Measurements from ENCODE around the gene CARMIL3. TPM values are rescaled to one million over a fixed set of nuclear protein-coding genes. Genes with fewer than 3 reads are reported as not detected.

CARMIL3 gene
- total RNA-seq, 1 experiment from 2014 or later: 0.71 TPM

DNA sequence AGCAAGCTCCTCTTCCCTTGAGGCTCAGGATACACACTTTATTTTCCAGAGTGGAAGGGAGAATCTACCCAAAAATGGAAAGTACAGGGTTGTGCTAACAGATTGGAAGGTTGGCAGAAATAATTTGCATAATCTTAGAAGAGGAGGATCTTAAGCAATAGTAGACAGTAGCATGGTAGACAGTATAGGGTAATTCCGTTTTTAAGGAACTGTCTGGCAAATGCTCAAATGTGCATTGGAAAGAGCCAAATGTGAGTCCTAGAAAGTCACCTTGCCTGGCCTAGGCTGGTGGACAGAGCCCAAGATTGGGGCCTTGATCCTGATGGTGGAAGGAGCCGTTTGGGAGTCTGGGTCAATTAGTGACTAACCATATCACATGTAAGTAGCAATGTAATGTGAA is 13.1 kb upstream of the CARMIL3 start:
- peaks cover 11 to 22% of the 10 kb centered on the region in 2 experiments; a peak in 3 of 4 replicates for H3K4me1 ChIP-seq (ENCODE audit: control insufficient read depth in 1 of 2, insufficient read depth in 2 of 2, low read length in 2 of 2)
- H2AFZ ChIP-seq (ENCODE audit: low read depth, low read length, poor library complexity, severe bottlenecking): no peak overlapping the region
- no peak overlapping the region for H3K27ac ChIP-seq (ENCODE audit: low read depth, low read length)
- H3K9me2 ChIP-seq (ENCODE audit: insufficient read depth): no peaks in the 10 kb centered on the region
- DNase-seq (ENCODE audit: low read depth, low spot score) (no peak), ATAC-seq (no peak)
- no peak overlapping the region for H3K9ac ChIP-seq (ENCODE audit: low read length)
- no peak for TF ChIP-seq YY1 (IDR thresholded peaks at IDR 0.05; ENCODE audit: extremely low read depth, insufficient replicate concordance, low read depth, low read length)
- no peak for TF ChIP-seq SRF (IDR thresholded peaks at IDR 0.05; ENCODE audit: low read depth)
- H3K79me2 ChIP-seq (ENCODE audit: insufficient read depth, low read length): no peaks in the 10 kb centered on the region
- no peaks in the 10 kb centered on the region for H4K20me1 ChIP-seq (ENCODE audit: insufficient read depth)
- CTCF ChIA-PET: no interaction called here
- H3K4me3 ChIP-seq (replicated peaks in 1 of 2; ENCODE audit: low read depth in 1 of 2, low read length in 2 of 2): no peak overlapping the region
- intact Hi-C loops (cut with micrococcal nuclease): loop anchor here (5.0 kb wide), 1 partner anchor 51 kb away; the partner anchor contains the start of gene DHRS4L2
- POLR2A ChIA-PET: no interaction called here
- H3K9me3 ChIP-seq (ENCODE audit: control insufficient read depth in 1 of 2, insufficient read depth in 1 of 2, low read depth in 1 of 2, low read length in 2 of 2): no peaks in the 10 kb centered on the region
- RAD21 ChIA-PET (ENCODE audit: low non-redundant PET in 1 of 2, low total read pairs in 2 of 2, uncharacterized antibody in 2 of 2, unreplicated experiment in 2 of 2): no interaction called here
- no peaks in the 10 kb centered on the region for H3K36me3 ChIP-seq (ENCODE audit: control insufficient read depth in 1 of 2, insufficient read depth in 2 of 2, low read length in 2 of 2)
- BruUV-seq (replicated peaks): no TSS peak
- H3K27me3 ChIP-seq (ENCODE audit: insufficient read depth, low read length): no peaks in the 10 kb centered on the region
- no peak overlapping the region for H3K4me2 ChIP-seq (ENCODE audit: low read length)

DNA sequence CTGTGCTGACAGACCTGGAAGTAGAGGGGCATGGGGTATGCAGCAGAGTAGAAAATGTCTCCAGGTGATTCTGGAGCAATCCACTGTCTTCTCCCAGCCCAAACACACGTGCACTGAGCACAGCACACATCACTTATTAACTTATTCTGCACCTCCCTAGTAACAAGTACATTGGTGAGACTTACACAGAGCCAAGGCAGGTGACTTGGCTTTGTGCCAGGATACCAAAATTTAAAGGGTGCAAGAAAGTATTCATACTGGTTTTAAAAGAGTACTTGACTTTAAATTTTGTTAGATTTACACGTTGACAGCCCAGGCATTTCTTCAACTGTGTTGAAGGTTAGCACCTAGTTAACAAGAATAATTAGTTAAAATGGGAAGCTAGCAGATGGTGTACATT is 11.1 kb upstream of the CARMIL3 start:
- no peaks in the 10 kb centered on the region for H3K79me2 ChIP-seq (ENCODE audit: insufficient read depth, low read length)
- DNase-seq (ENCODE audit: low read depth, low spot score): no peak
- no peaks in the 10 kb centered on the region for H4K20me1 ChIP-seq (ENCODE audit: insufficient read depth)
- no peak overlapping the region for H3K27ac ChIP-seq (ENCODE audit: low read depth, low read length)
- H3K36me3 ChIP-seq (ENCODE audit: control insufficient read depth in 1 of 2, insufficient read depth in 2 of 2, low read length in 2 of 2): no peaks in the 10 kb centered on the region
- H3K9me2 ChIP-seq (ENCODE audit: insufficient read depth): no peaks in the 10 kb centered on the region
- H3K9me3 ChIP-seq (ENCODE audit: control insufficient read depth in 1 of 2, insufficient read depth in 1 of 2, low read depth in 1 of 2, low read length in 2 of 2): no peaks in the 10 kb centered on the region
- ChIA-PET POLR2A (no interaction called here), CTCF (interaction anchor here (1.0 kb wide), 1 partner anchor 18 kb away, joined by 3 read pairs; no protein-coding TSS in a partner anchor), RAD21 (ENCODE audit: low non-redundant PET in 1 of 2, low total read pairs in 2 of 2, uncharacterized antibody in 2 of 2, unreplicated experiment in 2 of 2) (no interaction called here)
- no peak overlapping the region for H3K9ac ChIP-seq (ENCODE audit: low read length)
- TF ChIP-seq POLR2AphosphoS5 (IDR thresholded peaks at IDR 0.05; ENCODE audit: low read depth, low read length) (no peak), CEBPB (IDR thresholded peaks at IDR 0.05; ENCODE audit: low read depth) (no peak)
- no peak for ATAC-seq
- H3K4me2 ChIP-seq (ENCODE audit: low read length): no peak overlapping the region
- H3K4me3 ChIP-seq (replicated peaks in 1 of 2; ENCODE audit: low read depth in 1 of 2, low read length in 2 of 2): no peak overlapping the region
- BruUV-seq (replicated peaks): no TSS peak
- no peak overlapping the region for H2AFZ ChIP-seq (ENCODE audit: low read depth, low read length, poor library complexity, severe bottlenecking)
- H3K4me1 ChIP-seq (ENCODE audit: control insufficient read depth in 1 of 2, insufficient read depth in 2 of 2, low read length in 2 of 2): peaks cover 11 to 20% of the 10 kb centered on the region in 2 experiments; a peak in 3 of 4 replicates
- intact Hi-C loops (cut with micrococcal nuclease): no loop called here
- no peaks in the 10 kb centered on the region for H3K27me3 ChIP-seq (ENCODE audit: insufficient read depth, low read length)

All from HCT116 (cell line).